Measurements from ENCODE around the gene FLYWCH2. TPM values are rescaled to one million over a fixed set of nuclear protein-coding genes. Genes with fewer than 3 reads are reported as not detected.
"Not testable (repeated sequence)": the region's sequence is repeated elsewhere in the genome, so short reads cannot be mapped to it uniquely, and the experiment has no call there.

Gene FLYWCH2
- total RNA-seq, 1 donor from 2014 or later = 26.9 TPM

DNA sequence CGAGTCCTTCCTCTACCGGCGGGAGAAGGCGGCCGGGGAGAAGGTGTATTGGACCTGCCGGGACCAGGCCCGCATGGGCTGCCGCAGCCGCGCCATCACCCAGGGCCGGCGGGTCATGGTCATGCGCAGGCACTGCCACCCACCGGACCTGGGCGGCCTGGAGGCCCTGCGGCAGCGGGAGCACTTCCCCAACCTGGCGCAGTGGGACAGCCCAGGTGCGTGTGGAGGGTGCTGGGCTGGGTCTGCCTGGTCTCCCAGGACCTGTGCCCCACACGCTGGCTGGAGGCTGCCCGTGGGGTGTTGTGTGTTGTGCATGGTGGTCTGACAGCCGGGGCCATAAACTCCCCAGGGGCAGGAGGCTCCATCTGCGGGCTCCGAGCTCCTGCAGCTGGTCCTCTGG, 54.2 kb downstream of the FLYWCH2 start:
- Mint-ChIP-seq H3K27ac (no peak overlapping the region), H3K36me3 (ENCODE audit: insufficient read depth) (peaks cover 6% of the 10 kb centered on the region), H3K4me3 (ENCODE audit: low read depth) (no peak overlapping the region), H3K4me1 (ENCODE audit: low read depth) (no peaks in the 10 kb centered on the region), H3K9me3 (ENCODE audit: low read depth) (no peaks in the 10 kb centered on the region), H3K27me3 (no peaks in the 10 kb centered on the region)
- TF ChIP-seq, protein P1, sequence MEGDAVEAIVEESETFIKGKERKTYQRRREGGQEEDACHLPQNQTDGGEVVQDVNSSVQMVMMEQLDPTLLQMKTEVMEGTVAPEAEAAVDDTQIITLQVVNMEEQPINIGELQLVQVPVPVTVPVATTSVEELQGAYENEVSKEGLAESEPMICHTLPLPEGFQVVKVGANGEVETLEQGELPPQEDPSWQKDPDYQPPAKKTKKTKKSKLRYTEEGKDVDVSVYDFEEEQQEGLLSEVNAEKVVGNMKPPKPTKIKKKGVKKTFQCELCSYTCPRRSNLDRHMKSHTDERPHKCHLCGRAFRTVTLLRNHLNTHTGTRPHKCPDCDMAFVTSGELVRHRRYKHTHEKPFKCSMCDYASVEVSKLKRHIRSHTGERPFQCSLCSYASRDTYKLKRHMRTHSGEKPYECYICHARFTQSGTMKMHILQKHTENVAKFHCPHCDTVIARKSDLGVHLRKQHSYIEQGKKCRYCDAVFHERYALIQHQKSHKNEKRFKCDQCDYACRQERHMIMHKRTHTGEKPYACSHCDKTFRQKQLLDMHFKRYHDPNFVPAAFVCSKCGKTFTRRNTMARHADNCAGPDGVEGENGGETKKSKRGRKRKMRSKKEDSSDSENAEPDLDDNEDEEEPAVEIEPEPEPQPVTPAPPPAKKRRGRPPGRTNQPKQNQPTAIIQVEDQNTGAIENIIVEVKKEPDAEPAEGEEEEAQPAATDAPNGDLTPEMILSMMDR (IDR thresholded peaks at IDR 0.05; ENCODE audit: unreplicated experiment) = no peak
- DNase-seq (ENCODE audit: low spot score, unreplicated experiment) = no peak

DNA sequence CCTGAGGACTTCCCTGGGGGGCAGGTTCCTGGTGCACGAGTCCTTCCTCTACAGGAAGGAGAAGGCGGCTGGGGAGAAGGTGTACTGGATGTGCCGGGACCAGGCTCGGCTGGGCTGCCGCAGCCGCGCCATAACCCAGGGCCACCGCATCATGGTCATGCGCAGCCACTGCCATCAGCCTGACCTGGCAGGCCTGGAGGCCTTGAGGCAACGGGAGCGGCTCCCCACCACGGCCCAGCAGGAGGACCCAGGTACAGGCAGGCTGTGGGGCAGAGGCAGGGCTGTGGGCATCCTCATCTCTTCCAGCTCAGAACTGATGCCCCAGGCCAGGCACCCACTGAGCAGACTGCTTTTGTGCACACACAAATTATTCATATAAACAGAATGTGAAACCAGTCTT, 55.2 kb downstream of the FLYWCH2 start:
- no peak overlapping the region for H3K4me3 Mint-ChIP-seq (ENCODE audit: low read depth)
- no peak overlapping the region for H3K27ac Mint-ChIP-seq
- peaks cover 8% of the 10 kb centered on the region for H3K36me3 Mint-ChIP-seq (ENCODE audit: insufficient read depth)
- TF ChIP-seq, protein P1 (IDR thresholded peaks at IDR 0.05; ENCODE audit: unreplicated experiment) = no peak
- H3K27me3 Mint-ChIP-seq = no peaks in the 10 kb centered on the region
- H3K4me1 Mint-ChIP-seq (ENCODE audit: low read depth) = no peaks in the 10 kb centered on the region
- no peaks in the 10 kb centered on the region for H3K9me3 Mint-ChIP-seq (ENCODE audit: low read depth)
- no peak for DNase-seq (ENCODE audit: low spot score, unreplicated experiment)

DNA sequence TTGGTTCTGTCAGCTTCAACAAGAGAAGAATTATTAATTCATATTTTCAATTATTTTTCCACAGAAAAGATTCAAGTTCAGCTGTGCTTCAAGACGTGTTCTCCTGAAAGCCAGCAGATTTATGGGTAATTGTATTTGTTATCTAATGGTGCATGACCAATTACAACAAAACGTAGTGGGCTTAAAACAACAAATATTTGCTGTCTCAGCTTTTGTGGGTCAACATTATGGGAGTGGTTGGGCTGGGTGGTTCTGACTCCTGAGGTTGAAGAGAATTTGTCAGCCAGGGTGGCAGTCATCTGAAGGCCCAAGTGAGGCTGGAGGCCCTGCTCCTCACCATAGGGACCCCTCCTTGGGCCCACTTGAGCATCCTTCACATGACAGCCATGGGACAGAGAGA, 57.0 kb downstream of the FLYWCH2 start:
- Mint-ChIP-seq H3K9me3 (ENCODE audit: low read depth) (no peaks in the 10 kb centered on the region), H3K4me1 (ENCODE audit: low read depth) (no peaks in the 10 kb centered on the region), H3K27me3 (no peaks in the 10 kb centered on the region), H3K36me3 (ENCODE audit: insufficient read depth) (peaks cover 7% of the 10 kb centered on the region), H3K27ac (no peak overlapping the region), H3K4me3 (ENCODE audit: low read depth) (no peak overlapping the region)
- TF ChIP-seq, protein P1 (IDR thresholded peaks at IDR 0.05; ENCODE audit: unreplicated experiment) = no peak
- DNase-seq (ENCODE audit: low spot score, unreplicated experiment) = no peak

DNA sequence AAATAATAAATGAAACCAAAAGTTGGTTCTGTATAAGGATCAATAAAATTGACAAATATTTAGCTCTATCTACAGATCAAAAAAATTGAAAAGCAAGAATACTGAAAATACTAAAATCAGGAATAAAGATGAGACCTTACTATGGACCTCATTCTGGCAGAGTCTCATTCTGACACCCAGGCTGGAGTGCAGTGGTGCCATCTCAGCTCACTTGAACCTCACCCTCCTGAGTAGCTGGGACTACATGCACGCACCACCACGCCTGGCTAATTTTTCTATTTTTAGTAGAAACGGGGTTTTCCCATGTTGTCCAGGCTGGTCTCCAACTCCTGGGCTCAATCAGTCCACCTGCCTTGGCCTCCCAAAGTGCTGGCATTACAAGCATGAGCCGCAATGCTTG, 59.0 kb downstream of the FLYWCH2 start:
- Mint-ChIP-seq H3K27me3 (no peaks in the 10 kb centered on the region), H3K4me3 (ENCODE audit: low read depth) (no peak overlapping the region), H3K4me1 (ENCODE audit: low read depth) (no peaks in the 10 kb centered on the region), H3K27ac (no peak overlapping the region), H3K9me3 (ENCODE audit: low read depth) (no peaks in the 10 kb centered on the region), H3K36me3 (ENCODE audit: insufficient read depth) (peaks cover 12% of the 10 kb centered on the region)
- no peak for DNase-seq (ENCODE audit: low spot score, unreplicated experiment)
- TF ChIP-seq, protein P1 (IDR thresholded peaks at IDR 0.05; ENCODE audit: unreplicated experiment) = no peak

DNA sequence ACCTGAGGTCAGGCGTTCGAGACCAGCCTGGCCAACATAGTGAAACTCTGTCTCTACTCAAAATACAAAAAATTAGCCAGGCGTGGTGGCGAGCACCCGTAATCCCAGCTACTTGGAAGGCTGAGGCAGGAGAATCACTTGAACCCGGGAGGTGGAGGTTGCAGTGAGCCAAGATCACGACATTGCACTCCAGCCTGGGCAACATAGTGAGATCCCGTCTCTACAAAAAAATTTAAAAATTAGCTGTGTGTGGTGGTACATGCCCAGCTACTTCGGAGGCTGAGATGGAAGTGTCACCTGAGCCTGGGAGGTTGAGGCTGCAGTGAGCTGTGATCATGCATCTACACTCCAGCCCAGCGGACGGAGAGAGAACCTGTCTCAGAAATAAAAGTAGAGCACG, 60.7 kb downstream of the FLYWCH2 start:
- not testable (repeated sequence) for H3K27me3 Mint-ChIP-seq; H3K4me1 Mint-ChIP-seq (ENCODE audit: low read depth); H3K4me3 Mint-ChIP-seq (ENCODE audit: low read depth); H3K27ac Mint-ChIP-seq; H3K9me3 Mint-ChIP-seq (ENCODE audit: low read depth); DNase-seq (ENCODE audit: low spot score, unreplicated experiment)
- peaks cover 13% of the 10 kb centered on the region for H3K36me3 Mint-ChIP-seq (ENCODE audit: insufficient read depth)

DNA sequence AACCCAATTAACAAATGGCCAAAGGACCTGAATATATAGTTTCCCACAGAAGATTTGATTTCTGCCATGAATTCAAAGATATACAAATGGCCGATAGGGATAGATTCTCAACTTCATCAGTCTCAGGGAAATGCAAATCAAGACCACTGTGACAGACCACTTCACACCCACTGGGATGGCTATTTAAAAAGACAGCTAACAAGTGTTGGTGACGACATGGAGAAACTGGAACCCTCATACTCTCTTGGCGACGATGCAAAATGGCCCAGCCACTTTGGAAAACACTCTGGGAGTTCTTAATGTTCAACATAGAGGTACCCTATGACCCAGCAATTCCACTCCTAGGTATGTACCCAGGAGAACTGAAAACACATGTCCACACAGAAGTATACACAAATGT, 63.6 kb downstream of the FLYWCH2 start:
- H3K27me3 Mint-ChIP-seq = no peaks in the 10 kb centered on the region

More for the DNA sequence above, 63.6 kb downstream of the FLYWCH2 start:
- Mint-ChIP-seq H3K4me1 (ENCODE audit: low read depth) (no peaks in the 10 kb centered on the region), H3K36me3 (ENCODE audit: insufficient read depth) (peaks cover 15% of the 10 kb centered on the region), H3K27ac (no peak overlapping the region), H3K9me3 (ENCODE audit: low read depth) (no peaks in the 10 kb centered on the region), H3K4me3 (ENCODE audit: low read depth) (no peak overlapping the region)
- TF ChIP-seq, protein P1 (IDR thresholded peaks at IDR 0.05; ENCODE audit: unreplicated experiment) = no peak
- no peak for DNase-seq (ENCODE audit: low spot score, unreplicated experiment)

Other genes with a start within 250 kb of the FLYWCH2 start
- 21.4 and 24.5 TPM in 2 replicates for gene KCTD5, start 200.7 kb upstream of the FLYWCH2 start, total RNA-seq
- gene PRSS27, start 163.0 kb upstream of the FLYWCH2 start, total RNA-seq = 6.3 and 6.6 TPM in 2 replicates
- 817 and 838 TPM in 2 replicates for gene SRRM2, start 130.6 kb upstream of the FLYWCH2 start, total RNA-seq
- 201 and 207 TPM in 2 replicates for gene ELOB, start 105.9 kb upstream of the FLYWCH2 start, total RNA-seq
- gene PRSS33, start 95.7 kb upstream of the FLYWCH2 start, total RNA-seq = 0.27 and 0.31 TPM in 2 replicates
- gene PRSS41, start 84.7 kb upstream of the FLYWCH2 start, total RNA-seq = not detected in 2 replicates
- gene PRSS21, start 66.0 kb upstream of the FLYWCH2 start, total RNA-seq = not detected in 2 replicates
- gene ZG16B, start 52.9 kb upstream of the FLYWCH2 start, total RNA-seq = not detected in 2 replicates
- 23.3 and 25.9 TPM in 2 replicates for gene PRSS22, start 25.0 kb upstream of the FLYWCH2 start, total RNA-seq
- 19.5 and 20.7 TPM in 2 replicates for gene FLYWCH1, start 28.7 kb downstream of the FLYWCH2 start, total RNA-seq
- gene KREMEN2, start 81.1 kb downstream of the FLYWCH2 start, total RNA-seq = 0.31 and 0.47 TPM in 2 replicates
- 13.0 and 13.1 TPM in 2 replicates for gene PAQR4, start 86.1 kb downstream of the FLYWCH2 start, total RNA-seq
- gene PKMYT1, start 97.2 kb downstream of the FLYWCH2 start, total RNA-seq = 33.7 and 36.5 TPM in 2 replicates
- 2.2 and 2.9 TPM in 2 replicates for gene CLDN9, start 129.7 kb downstream of the FLYWCH2 start, total RNA-seq
- gene CLDN6, start 135.0 kb downstream of the FLYWCH2 start, total RNA-seq = 563 and 578 TPM in 2 replicates
- gene TNFRSF12A, start 137.2 kb downstream of the FLYWCH2 start, total RNA-seq = 44.3 and 57.4 TPM in 2 replicates
- 22.4 and 25.3 TPM in 2 replicates for gene HCFC1R1, start 140.7 kb downstream of the FLYWCH2 start, total RNA-seq
- gene THOC6, start 140.8 kb downstream of the FLYWCH2 start, total RNA-seq = 44.1 and 47.4 TPM in 2 replicates
- gene BICDL2, start 153.7 kb downstream of the FLYWCH2 start, total RNA-seq = 10.4 and 11.7 TPM in 2 replicates
- gene MMP25, start 163.3 kb downstream of the FLYWCH2 start, total RNA-seq = 0.13 and 0.19 TPM in 2 replicates
- gene IL32, start 182.4 kb downstream of the FLYWCH2 start, total RNA-seq = 2.9 and 4.6 TPM in 2 replicates
- 0.33 and 0.34 TPM in 2 replicates for gene ZSCAN10, start 216.1 kb downstream of the FLYWCH2 start, total RNA-seq
- 23.3 and 23.9 TPM in 2 replicates for gene ZNF205, start 229.4 kb downstream of the FLYWCH2 start, total RNA-seq